ENCODE results near the gene COLEC12. TPM values are rescaled to one million over a fixed set of nuclear protein-coding genes. Genes with fewer than 3 reads are reported as not detected.

The COLEC12 gene
- polyA plus RNA-seq, 2 donors: 0.75 to 1.2 TPM

- no peak overlapping the region for H3K4me3 ChIP-seq (ENCODE audit: low read depth in 1 of 2, low read length in 2 of 2)
- H3K4me1 ChIP-seq (ENCODE audit: control insufficient read depth in 2 of 2, insufficient read depth in 2 of 2, low read length in 1 of 2): peaks cover 0 to 6% of the 10 kb centered on the region in 2 donors
- no peaks in the 10 kb centered on the region for H3K36me3 ChIP-seq (ENCODE audit: control insufficient read depth in 2 of 2, insufficient read depth in 2 of 2, low read length in 1 of 2)
- no peak overlapping the region for H3K27ac ChIP-seq (ENCODE audit: low read depth in 2 of 2, low read length in 1 of 2)
- no peaks in the 10 kb centered on the region for H3K9me3 ChIP-seq (ENCODE audit: control insufficient read depth in 2 of 2, insufficient read depth in 1 of 2, low read depth in 1 of 2, low read length in 1 of 2)
- WGBS, 2 donors: 76 to 84% methylated on average over 1 of the region's 1 CpG
- peaks cover 0 to 8% of the 10 kb centered on the region in 2 donors for H3K27me3 ChIP-seq (ENCODE audit: control insufficient read depth in 1 of 2, insufficient read depth in 2 of 2, low read length in 2 of 2)
These were observed 5.5 kb downstream of the COLEC12 start for GRCh38 chr18:495017-495416.

DNA sequence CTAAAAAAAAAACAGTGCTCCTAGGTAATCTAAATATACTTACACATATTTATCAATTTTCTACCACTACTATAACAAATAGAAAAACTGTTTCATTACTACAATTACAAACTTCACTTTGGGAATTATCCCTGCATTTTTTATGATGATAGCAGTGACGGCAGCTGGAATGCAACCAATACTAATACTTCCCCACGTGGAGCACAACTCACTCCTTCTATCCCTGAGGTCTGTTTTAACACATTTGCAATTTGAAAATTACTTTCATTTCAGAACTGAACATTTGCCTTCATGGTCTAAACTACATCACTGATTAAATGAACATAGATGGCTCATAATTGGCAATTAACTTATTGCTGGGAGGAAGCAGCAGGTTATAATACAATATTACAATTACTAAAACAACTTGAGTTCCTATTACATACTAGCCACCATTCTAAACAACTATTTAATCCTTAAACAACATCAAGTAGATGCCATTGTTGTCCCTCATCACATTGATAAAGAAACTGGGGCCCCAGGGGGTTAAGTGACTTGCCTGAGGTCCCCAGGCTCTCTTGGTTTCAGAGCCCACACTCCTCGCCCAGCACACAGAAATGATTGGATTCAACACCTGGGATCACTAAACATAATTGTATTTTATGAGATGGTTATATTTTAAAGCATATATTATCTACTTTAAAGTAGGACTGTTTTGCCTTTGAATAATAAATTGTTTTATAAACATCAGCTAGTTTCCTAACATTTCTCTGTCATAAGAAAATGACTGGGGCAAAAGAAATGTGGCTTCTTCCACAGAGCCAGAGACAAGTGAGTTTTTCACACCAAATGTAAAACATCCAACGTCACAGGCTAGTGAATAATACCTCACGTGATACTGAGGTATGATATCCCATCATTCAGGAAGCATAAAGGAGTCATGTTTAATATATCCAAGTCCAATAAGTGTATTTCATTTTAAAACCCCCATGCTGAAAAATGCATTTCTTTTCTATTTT, 6.2 kb downstream of the COLEC12 start:
- no peaks in the 10 kb centered on the region for H3K9me3 ChIP-seq (ENCODE audit: control insufficient read depth in 2 of 2, insufficient read depth in 1 of 2, low read depth in 1 of 2, low read length in 1 of 2)
- 58 to 65% methylated on average over 5 of the region's 5 CpGs for WGBS, 2 donors
- H3K36me3 ChIP-seq (ENCODE audit: control insufficient read depth in 2 of 2, insufficient read depth in 2 of 2, low read length in 1 of 2): no peaks in the 10 kb centered on the region
- H3K27ac ChIP-seq (ENCODE audit: low read depth in 2 of 2, low read length in 1 of 2): no peak overlapping the region
- H3K4me1 ChIP-seq (ENCODE audit: control insufficient read depth in 2 of 2, insufficient read depth in 2 of 2, low read length in 1 of 2): peaks cover 0 to 2% of the 10 kb centered on the region in 2 donors
- H3K27me3 ChIP-seq (ENCODE audit: control insufficient read depth in 1 of 2, insufficient read depth in 2 of 2, low read length in 2 of 2): peaks cover 0 to under 1% of the 10 kb centered on the region in 2 donors
- H3K4me3 ChIP-seq (ENCODE audit: low read depth in 1 of 2, low read length in 2 of 2): no peak overlapping the region

GRCh38 chr18:492451-492850, 8.1 kb downstream of the COLEC12 start:
- no peak overlapping the region for H3K4me3 ChIP-seq (ENCODE audit: low read depth in 1 of 2, low read length in 2 of 2)
- H3K9me3 ChIP-seq (ENCODE audit: control insufficient read depth in 2 of 2, insufficient read depth in 1 of 2, low read depth in 1 of 2, low read length in 1 of 2): no peaks in the 10 kb centered on the region
- no peaks in the 10 kb centered on the region for H3K27me3 ChIP-seq (ENCODE audit: control insufficient read depth in 1 of 2, insufficient read depth in 2 of 2, low read length in 2 of 2)
- 59 to 61% methylated on average over 5 of the region's 5 CpGs for WGBS, 2 donors
- no peak overlapping the region for H3K27ac ChIP-seq (ENCODE audit: low read depth in 2 of 2, low read length in 1 of 2)
- H3K4me1 ChIP-seq (ENCODE audit: control insufficient read depth in 2 of 2, insufficient read depth in 2 of 2, low read length in 1 of 2): peaks cover 0 to 2% of the 10 kb centered on the region in 2 donors
- no peaks in the 10 kb centered on the region for H3K36me3 ChIP-seq (ENCODE audit: control insufficient read depth in 2 of 2, insufficient read depth in 2 of 2, low read length in 1 of 2)

- H3K9me3 ChIP-seq (ENCODE audit: control insufficient read depth in 2 of 2, insufficient read depth in 1 of 2, low read depth in 1 of 2, low read length in 1 of 2): no peaks in the 10 kb centered on the region
- H3K27ac ChIP-seq (ENCODE audit: low read depth in 2 of 2, low read length in 1 of 2): no peak overlapping the region
- H3K4me3 ChIP-seq (ENCODE audit: low read depth in 1 of 2, low read length in 2 of 2): no peak overlapping the region
- WGBS, 2 donors: 79 to 80% methylated on average over 4 of the region's 4 CpGs
- H3K27me3 ChIP-seq (ENCODE audit: control insufficient read depth in 1 of 2, insufficient read depth in 2 of 2, low read length in 2 of 2): no peaks in the 10 kb centered on the region
- no peaks in the 10 kb centered on the region for H3K36me3 ChIP-seq (ENCODE audit: control insufficient read depth in 2 of 2, insufficient read depth in 2 of 2, low read length in 1 of 2)
- peaks cover 0 to 2% of the 10 kb centered on the region in 2 donors for H3K4me1 ChIP-seq (ENCODE audit: control insufficient read depth in 2 of 2, insufficient read depth in 2 of 2, low read length in 1 of 2)
These were observed 9.9 kb downstream of the COLEC12 start for GRCh38 chr18:490624-491023.

GRCh38 chr18:490024-490366, 10.5 kb downstream of the COLEC12 start:
- H3K36me3 ChIP-seq (ENCODE audit: control insufficient read depth in 2 of 2, insufficient read depth in 2 of 2, low read length in 1 of 2): no peaks in the 10 kb centered on the region
- H3K27me3 ChIP-seq (ENCODE audit: control insufficient read depth in 1 of 2, insufficient read depth in 2 of 2, low read length in 2 of 2): no peaks in the 10 kb centered on the region
- no peak overlapping the region for H3K27ac ChIP-seq (ENCODE audit: low read depth in 2 of 2, low read length in 1 of 2)
- H3K4me1 ChIP-seq (ENCODE audit: control insufficient read depth in 2 of 2, insufficient read depth in 2 of 2, low read length in 1 of 2): peaks cover 0 to 2% of the 10 kb centered on the region in 2 donors
- H3K4me3 ChIP-seq (ENCODE audit: low read depth in 1 of 2, low read length in 2 of 2): no peak overlapping the region
- no peaks in the 10 kb centered on the region for H3K9me3 ChIP-seq (ENCODE audit: control insufficient read depth in 2 of 2, insufficient read depth in 1 of 2, low read depth in 1 of 2, low read length in 1 of 2)
- WGBS, 2 donors: 60 to 68% methylated on average over 5 of the region's 5 CpGs

GRCh38 chr18:489244-490023, 11.1 kb downstream of the COLEC12 start:
- Histone ChIP-seq H3K4me3 (ENCODE audit: low read depth in 1 of 2, low read length in 2 of 2) (no peak overlapping the region), H3K4me1 (ENCODE audit: control insufficient read depth in 2 of 2, insufficient read depth in 2 of 2, low read length in 1 of 2) (peaks cover 0 to 2% of the 10 kb centered on the region in 2 donors), H3K27me3 (ENCODE audit: control insufficient read depth in 1 of 2, insufficient read depth in 2 of 2, low read length in 2 of 2) (no peaks in the 10 kb centered on the region), H3K9me3 (ENCODE audit: control insufficient read depth in 2 of 2, insufficient read depth in 1 of 2, low read depth in 1 of 2, low read length in 1 of 2) (no peaks in the 10 kb centered on the region), H3K36me3 (ENCODE audit: control insufficient read depth in 2 of 2, insufficient read depth in 2 of 2, low read length in 1 of 2) (no peaks in the 10 kb centered on the region), H3K27ac (ENCODE audit: low read depth in 2 of 2, low read length in 1 of 2) (no peak overlapping the region)
- WGBS, 2 donors: 62 to 72% methylated on average over 8 of the region's 8 CpGs

GRCh38 chr18:486929-487740, 13.4 kb downstream of the COLEC12 start:
- Histone ChIP-seq H3K9me3 (ENCODE audit: control insufficient read depth in 2 of 2, insufficient read depth in 1 of 2, low read depth in 1 of 2, low read length in 1 of 2) (no peaks in the 10 kb centered on the region), H3K27me3 (ENCODE audit: control insufficient read depth in 1 of 2, insufficient read depth in 2 of 2, low read length in 2 of 2) (no peaks in the 10 kb centered on the region), H3K4me1 (ENCODE audit: control insufficient read depth in 2 of 2, insufficient read depth in 2 of 2, low read length in 1 of 2) (peaks cover 0 to 2% of the 10 kb centered on the region in 2 donors), H3K36me3 (ENCODE audit: control insufficient read depth in 2 of 2, insufficient read depth in 2 of 2, low read length in 1 of 2) (no peaks in the 10 kb centered on the region), H3K27ac (ENCODE audit: low read depth in 2 of 2, low read length in 1 of 2) (no peak overlapping the region), H3K4me3 (ENCODE audit: low read depth in 1 of 2, low read length in 2 of 2) (no peak overlapping the region)
- WGBS, 2 donors: 69 to 80% methylated on average over 3 of the region's 3 CpGs

GRCh38 chr18:484749-485464, 15.6 kb downstream of the COLEC12 start:
- H3K27me3 ChIP-seq (ENCODE audit: control insufficient read depth in 1 of 2, insufficient read depth in 2 of 2, low read length in 2 of 2): no peaks in the 10 kb centered on the region
- H3K4me1 ChIP-seq (ENCODE audit: control insufficient read depth in 2 of 2, insufficient read depth in 2 of 2, low read length in 1 of 2): no peaks in the 10 kb centered on the region
- 79 to 84% methylated on average over 4 of the region's 4 CpGs for WGBS, 2 donors
- H3K36me3 ChIP-seq (ENCODE audit: control insufficient read depth in 2 of 2, insufficient read depth in 2 of 2, low read length in 1 of 2): no peaks in the 10 kb centered on the region
- no peak overlapping the region for H3K27ac ChIP-seq (ENCODE audit: low read depth in 2 of 2, low read length in 1 of 2)
- no peak overlapping the region for H3K4me3 ChIP-seq (ENCODE audit: low read depth in 1 of 2, low read length in 2 of 2)
- no peaks in the 10 kb centered on the region for H3K9me3 ChIP-seq (ENCODE audit: control insufficient read depth in 2 of 2, insufficient read depth in 1 of 2, low read depth in 1 of 2, low read length in 1 of 2)
